Measurements from ENCODE around the gene CTSD. TPM values are rescaled to one million over a fixed set of nuclear protein-coding genes. Genes with fewer than 3 reads are reported as not detected.
"Not testable (repeated sequence)": the region's sequence is repeated elsewhere in the genome, so short reads cannot be mapped to it uniquely, and the experiment has no call there.

Gene CTSD
- total and polyA plus RNA-seq, 11 donors: 420 to 1,779 (median 722) TPM

DNA sequence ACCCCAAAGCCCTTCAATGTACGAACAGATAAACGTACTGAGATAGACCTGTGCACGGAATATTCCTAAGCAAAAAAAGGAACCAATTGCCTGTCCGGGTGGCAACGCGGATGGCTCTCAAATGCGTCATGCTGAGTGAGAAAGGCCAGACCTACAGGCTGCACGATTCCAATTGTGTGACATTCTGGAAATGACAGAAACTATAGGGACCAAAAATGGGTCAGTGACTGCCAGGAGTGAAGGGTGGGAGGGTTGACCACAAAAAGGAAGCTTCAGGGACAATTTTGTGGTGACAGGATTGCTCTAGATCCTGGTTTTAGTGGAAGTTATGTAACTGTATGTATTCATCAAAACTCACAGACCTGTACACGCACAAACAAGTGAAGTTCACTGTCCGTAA is 47.0 kb upstream of the CTSD start:
- Histone ChIP-seq H3K4me3 (no peak overlapping the region), H3K4me1 (peaks cover 0 to 11% (median 0%) of the 10 kb centered on the region in 12 donors), H3K9me3 (peaks cover 0 to 6% (median 0%) of the 10 kb centered on the region in 12 donors), H3K36me3 (no peaks in the 10 kb centered on the region), H3K27ac (no peak overlapping the region), H3K27me3 (peaks cover 0 to 45% (median 4%) of the 10 kb centered on the region in 9 donors)
- TF ChIP-seq POLR2A (IDR thresholded peaks at IDR 0.05): no peak
- ATAC-seq (peak in 3 of 4 donors; percentile 63 to 76 (median 64)), DNase-seq (no peak)
- 49 to 60% (median 51%) methylated on average over 10 of the region's 10 CpGs for WGBS, 4 donors
- intact Hi-C loops (cut with DNase I): no loop called here

GRCh38 chr11:1807264-1807995 is 43.7 kb upstream of the CTSD start:
- H3K27ac ChIP-seq: no peak overlapping the region
- H3K4me1 ChIP-seq: peaks cover 0 to 11% (median 0%) of the 10 kb centered on the region in 12 donors
- H3K9me3 ChIP-seq: peaks cover 0 to 6% (median 0%) of the 10 kb centered on the region in 12 donors
- intact Hi-C loops (cut with DNase I): loop anchor here in 2 of 10 donors (5.0 to 10.0 kb wide), 2 partner anchors 93 to 100 kb away; no protein-coding TSS in a partner anchor
- ATAC-seq: no peak
- no peak for DNase-seq
- 51 to 59% (median 54%) methylated on average over 14 of the region's 14 CpGs for WGBS, 4 donors
- H3K27me3 ChIP-seq: peaks cover 0 to 54% (median 4%) of the 10 kb centered on the region in 9 donors
- no peak overlapping the region for H3K4me3 ChIP-seq
- TF ChIP-seq CTCF (IDR thresholded peaks at IDR 0.05) (no peak), POLR2A (IDR thresholded peaks at IDR 0.05) (no peak)
- H3K36me3 ChIP-seq: no peaks in the 10 kb centered on the region

DNA sequence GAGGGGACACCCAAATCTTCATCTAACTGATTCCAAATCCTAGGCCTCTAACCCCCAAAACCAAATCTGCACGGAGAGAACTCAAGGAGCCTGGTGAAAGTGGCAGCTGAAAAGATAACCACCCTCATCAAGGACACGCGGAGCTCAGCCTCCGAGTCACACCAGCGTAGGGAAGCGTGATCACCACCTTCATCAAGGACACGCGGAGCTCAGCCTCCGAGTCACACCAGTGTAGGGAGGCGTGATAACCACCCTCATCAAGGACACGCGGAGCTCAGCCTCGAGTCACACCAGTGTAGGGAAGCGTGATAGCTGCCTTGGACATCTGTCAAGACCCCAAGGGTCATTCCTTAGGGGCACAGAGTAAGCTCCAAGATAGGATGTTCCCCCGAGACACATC is 41.8 kb upstream of the CTSD start:
- intact Hi-C loops (cut with DNase I): loop anchor here in 2 of 10 donors (5.0 to 10.0 kb wide), 2 partner anchors 91 to 98 kb away; no protein-coding TSS in a partner anchor
- H3K27me3 ChIP-seq: peaks cover 0 to 48% (median 4%) of the 10 kb centered on the region in 9 donors
- peaks cover 0 to 4% (median 0%) of the 10 kb centered on the region in 12 donors for H3K4me1 ChIP-seq
- no peak overlapping the region for H3K27ac ChIP-seq
- no peaks in the 10 kb centered on the region for H3K36me3 ChIP-seq
- DNase-seq (no peak), ATAC-seq (no peak)
- TF ChIP-seq POLR2A (IDR thresholded peaks at IDR 0.05) (no peak), CTCF (IDR thresholded peaks at IDR 0.05) (no peak)
- H3K4me3 ChIP-seq: no peak overlapping the region
- 77 to 84% (median 82%) methylated on average over 15 of the region's 15 CpGs for WGBS, 4 donors
- H3K9me3 ChIP-seq: no peaks in the 10 kb centered on the region

GRCh38 chr11:1803835-1804519 is 40.2 kb upstream of the CTSD start:
- not testable (repeated sequence) for H3K27ac ChIP-seq, H3K4me3 ChIP-seq, H3K36me3 ChIP-seq, ATAC-seq, DNase-seq, H3K9me3 ChIP-seq, H3K4me1 ChIP-seq
- intact Hi-C loops (cut with DNase I): loop anchor here in 1 of 10 donors (10.0 kb wide), 1 partner anchor 89 kb away; no protein-coding TSS in a partner anchor
- 88 to 97% (median 92%) methylated on average over 27 to 35 of the region's 42 CpGs for WGBS, 4 donors
- H3K27me3 ChIP-seq: peaks cover 0 to 44% (median 4%) of the 10 kb centered on the region in 9 donors

DNA sequence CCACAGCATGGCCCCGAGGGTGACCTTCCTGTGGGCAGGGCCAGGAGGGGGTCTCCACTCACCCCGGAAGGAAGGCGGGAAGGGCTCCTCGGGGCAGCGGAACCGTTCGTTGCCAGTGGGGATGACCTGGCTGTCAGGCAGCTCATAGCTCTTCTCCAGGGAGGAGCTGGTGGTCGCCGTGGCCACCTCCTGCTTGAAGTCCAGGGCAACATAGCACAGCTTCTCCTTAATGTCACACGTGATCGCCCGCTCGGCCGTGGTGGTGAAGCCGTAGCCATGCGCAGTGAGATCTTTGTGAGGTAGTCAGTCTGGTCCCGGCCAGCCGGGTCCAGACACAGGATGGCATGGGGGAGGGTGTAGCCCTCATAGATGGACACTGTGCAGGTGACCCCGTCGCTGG is 39.5 kb upstream of the CTSD start:
- Histone ChIP-seq H3K9me3 (no peaks in the 10 kb centered on the region), H3K27ac (no peak overlapping the region), H3K27me3 (peaks cover 0 to 44% (median 5%) of the 10 kb centered on the region in 9 donors), H3K4me3 (no peak overlapping the region), H3K36me3 (no peaks in the 10 kb centered on the region), H3K4me1 (no peaks in the 10 kb centered on the region)
- intact Hi-C loops (cut with DNase I): loop anchor here in 1 of 10 donors (10.0 kb wide), 1 partner anchor 88 kb away; no protein-coding TSS in a partner anchor
- DNase-seq: no peak
- WGBS, 4 donors: 86 to 93% (median 92%) methylated on average over 5 to 20 of the region's 20 CpGs
- ATAC-seq: no peak
- no peak for TF ChIP-seq POLR2A (IDR thresholded peaks at IDR 0.05)
- TF ChIP-seq CTCF (IDR thresholded peaks at IDR 0.05): no peak
